ENCODE data around the gene RECQL5.

- TF ChIP-seq CTCF (optimal IDR thresholded peaks at IDR 0.05 in 1 of 3, IDR thresholded peaks at IDR 0.05 in 1 of 3, conservative IDR thresholded peaks at IDR 0.05 in 1 of 3; ENCODE audit: extremely low read depth in 1 of 3, insufficient read depth in 2 of 3, low read length in 3 of 3) (no peak), EZH2 (IDR thresholded peaks at IDR 0.05; ENCODE audit: low read length) (no peak)
These were observed 25.6 kb downstream of the RECQL5 start for GRCh38 chr17:75641343-75641742.
